Glutamatergic neuron (in vitro differentiated cells): ENCODE results near the gene SENP8. TPM values are rescaled to one million over a fixed set of nuclear protein-coding genes. Genes with fewer than 3 reads are reported as not detected.

Experiments used
- DNase-seq: peaks from one replicate; pipeline ENCODE4 v3.0.0; 2022
- H3K27ac Mint-ChIP-seq: one replicate; pipeline ENCODE4 v1.8.0; 2020; ENCODE audit warnings: mild to moderate bottlenecking, mixed read lengths, inconsistent platforms; ENCODE audit not compliant: unreplicated experiment
- H3K27me3 Mint-ChIP-seq: one replicate; pipeline ENCODE4 v1.8.0; 2020; ENCODE audit warnings: mild to moderate bottlenecking, moderate library complexity, mixed read lengths, inconsistent platforms; ENCODE audit not compliant: unreplicated experiment
- H3K36me3 Mint-ChIP-seq: one replicate; pipeline ENCODE4 v1.8.0; 2020; ENCODE audit warnings: mild to moderate bottlenecking, mixed read lengths, inconsistent platforms; ENCODE audit not compliant: unreplicated experiment
- H3K4me1 Mint-ChIP-seq: one replicate; pipeline ENCODE4 v1.8.0; 2020; ENCODE audit warnings: mild to moderate bottlenecking, low read depth, mixed read lengths, inconsistent platforms; ENCODE audit not compliant: unreplicated experiment
- H3K4me3 Mint-ChIP-seq: one replicate; pipeline ENCODE4 v1.8.0; 2020; ENCODE audit warnings: mild to moderate bottlenecking, mixed read lengths, inconsistent platforms; ENCODE audit not compliant: unreplicated experiment
- H3K9me3 Mint-ChIP-seq: one replicate; pipeline ENCODE4 v1.8.0; 2020; ENCODE audit warnings: mild to moderate bottlenecking, moderate library complexity, mixed read lengths, inconsistent platforms; ENCODE audit not compliant: unreplicated experiment
- total RNA-seq: library from RNA; stranded (reverse); fragmentation: NEBNext Ultra II Directional; extraction: Animal tissue kit (Norgen Biotek cat#: 25700); gene quantifications from one replicate; pipeline ENCODE4 v1.2.1, GENCODE V29; 2021; ENCODE audit not compliant: unreplicated experiment
- TF ChIP-seq, protein P1 (sequence below): fragments of 200-600 bp; sonication (generic); IDR thresholded peaks from one replicate; pipeline ENCODE4 v1.5.0; 2021; ENCODE audit not compliant: partially characterized antibody, unreplicated experiment

SENP8 gene
- total RNA-seq, 1 donor from 2014 or later, result 6.3 TPM

DNA sequence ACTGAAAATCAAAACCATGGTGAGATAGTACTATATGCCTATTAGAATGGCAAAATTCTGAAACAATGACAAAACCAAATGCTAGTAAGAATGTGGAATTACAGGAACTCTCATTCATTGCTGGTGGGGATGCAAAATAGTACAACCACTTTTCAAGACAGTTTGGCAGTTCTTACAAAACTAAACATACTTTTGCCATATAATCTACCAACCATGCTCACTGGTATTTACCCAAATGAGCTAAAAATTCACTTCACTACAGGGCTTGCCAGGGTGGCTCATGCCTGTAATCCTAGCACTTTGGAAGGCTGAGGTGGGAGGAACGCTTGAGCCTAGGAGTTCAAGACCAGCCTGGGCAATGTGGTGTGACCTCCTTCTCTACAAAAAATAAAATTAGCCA lies 40.3 kb upstream of the SENP8 start:
- Mint-ChIP-seq H3K36me3 (no peaks in the 10 kb centered on the region), H3K27ac (no peak overlapping the region), H3K4me1 (no peaks in the 10 kb centered on the region), H3K27me3 (no peaks in the 10 kb centered on the region), H3K9me3 (peaks cover 2% of the 10 kb centered on the region), H3K4me3 (no peak overlapping the region)
- TF ChIP-seq, protein P1, sequence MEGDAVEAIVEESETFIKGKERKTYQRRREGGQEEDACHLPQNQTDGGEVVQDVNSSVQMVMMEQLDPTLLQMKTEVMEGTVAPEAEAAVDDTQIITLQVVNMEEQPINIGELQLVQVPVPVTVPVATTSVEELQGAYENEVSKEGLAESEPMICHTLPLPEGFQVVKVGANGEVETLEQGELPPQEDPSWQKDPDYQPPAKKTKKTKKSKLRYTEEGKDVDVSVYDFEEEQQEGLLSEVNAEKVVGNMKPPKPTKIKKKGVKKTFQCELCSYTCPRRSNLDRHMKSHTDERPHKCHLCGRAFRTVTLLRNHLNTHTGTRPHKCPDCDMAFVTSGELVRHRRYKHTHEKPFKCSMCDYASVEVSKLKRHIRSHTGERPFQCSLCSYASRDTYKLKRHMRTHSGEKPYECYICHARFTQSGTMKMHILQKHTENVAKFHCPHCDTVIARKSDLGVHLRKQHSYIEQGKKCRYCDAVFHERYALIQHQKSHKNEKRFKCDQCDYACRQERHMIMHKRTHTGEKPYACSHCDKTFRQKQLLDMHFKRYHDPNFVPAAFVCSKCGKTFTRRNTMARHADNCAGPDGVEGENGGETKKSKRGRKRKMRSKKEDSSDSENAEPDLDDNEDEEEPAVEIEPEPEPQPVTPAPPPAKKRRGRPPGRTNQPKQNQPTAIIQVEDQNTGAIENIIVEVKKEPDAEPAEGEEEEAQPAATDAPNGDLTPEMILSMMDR, result no peak
- no peak for DNase-seq

DNA sequence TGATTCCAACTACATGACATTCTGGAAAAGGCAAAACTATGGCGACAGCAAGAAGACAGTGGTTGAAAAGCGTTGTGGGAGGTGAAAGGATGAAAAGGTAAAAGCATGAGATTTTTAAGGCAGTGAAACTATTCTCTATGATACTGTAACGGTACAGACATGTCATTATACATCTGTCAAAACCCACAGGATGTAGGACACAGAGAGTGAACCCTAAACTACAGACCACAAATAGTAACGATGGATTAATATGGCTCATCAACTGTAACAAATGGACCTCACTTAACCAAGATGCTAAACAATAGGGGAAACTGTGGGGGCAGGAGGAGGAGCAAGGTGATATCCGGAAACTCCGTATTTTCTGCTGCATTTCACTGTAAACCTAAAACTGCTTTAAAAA lies 39.3 kb upstream of the SENP8 start:
- Mint-ChIP-seq H3K27me3 (no peaks in the 10 kb centered on the region), H3K9me3 (peaks cover 2% of the 10 kb centered on the region), H3K36me3 (peaks cover 5% of the 10 kb centered on the region), H3K4me1 (no peaks in the 10 kb centered on the region), H3K4me3 (no peak overlapping the region), H3K27ac (no peak overlapping the region)
- no peak for DNase-seq
- TF ChIP-seq, protein P1, result no peak

DNA sequence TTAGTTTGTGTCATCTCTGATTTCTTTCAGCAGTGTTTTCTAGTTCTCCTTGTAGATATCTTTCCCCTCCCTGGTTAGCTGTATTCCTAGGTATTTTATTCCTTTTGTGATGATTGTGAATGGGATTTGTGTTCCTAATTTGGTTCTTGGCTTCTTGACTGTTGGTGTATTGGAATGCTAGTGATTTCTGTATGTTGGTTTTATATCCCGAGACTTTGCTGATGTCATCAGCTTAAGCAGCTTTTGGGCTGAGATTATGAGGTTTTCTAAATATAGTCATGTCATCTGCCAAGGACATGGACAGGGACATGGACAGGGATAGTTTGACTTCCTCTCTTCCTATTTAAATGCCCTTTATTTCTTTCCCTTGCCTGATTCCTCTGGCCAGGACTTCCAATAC lies 36.0 kb upstream of the SENP8 start:
- Mint-ChIP-seq H3K9me3 (peaks cover 7% of the 10 kb centered on the region), H3K36me3 (peaks cover 21% of the 10 kb centered on the region), H3K4me1 (no peaks in the 10 kb centered on the region), H3K27me3 (no peaks in the 10 kb centered on the region), H3K27ac (no peak overlapping the region), H3K4me3 (no peak overlapping the region)
- TF ChIP-seq, protein P1, result no peak
- DNase-seq, result no peak

DNA sequence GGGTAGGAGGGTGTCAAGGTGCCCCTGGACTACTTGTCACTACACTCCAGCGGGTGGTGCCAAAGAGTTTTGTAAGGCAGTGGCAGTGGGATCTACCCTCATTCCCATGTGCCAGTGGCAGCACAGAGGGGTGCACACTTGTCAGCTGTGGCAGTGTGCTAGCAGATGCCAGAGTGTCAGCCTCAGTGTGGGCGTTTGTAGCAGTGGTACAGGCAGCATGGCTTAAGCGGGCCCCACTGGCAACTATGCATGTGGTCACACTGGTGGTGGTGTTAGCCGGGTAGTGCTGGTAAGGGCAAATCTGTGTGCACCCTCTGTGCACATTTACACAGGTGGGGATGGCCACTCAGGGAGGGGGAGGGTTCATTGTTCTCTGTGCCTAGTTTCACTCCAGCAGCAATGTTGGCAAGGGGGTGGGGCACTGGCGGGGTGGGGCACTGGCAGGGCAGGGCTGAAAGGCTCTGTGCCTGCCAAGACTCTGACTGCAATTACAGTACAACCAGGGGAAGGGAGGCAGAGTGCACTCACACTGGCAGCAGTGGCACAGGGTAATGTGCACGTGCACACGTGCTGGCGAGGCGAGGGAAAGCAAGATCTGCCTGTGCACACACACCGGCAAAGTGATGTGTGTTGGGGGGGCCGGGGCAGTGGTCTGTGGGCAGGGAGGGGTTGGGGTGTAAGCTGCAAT lies 32.0 kb upstream of the SENP8 start:
- Mint-ChIP-seq H3K27me3 (no peaks in the 10 kb centered on the region), H3K36me3 (peaks cover 21% of the 10 kb centered on the region), H3K4me3 (no peak overlapping the region), H3K9me3 (peaks cover 7% of the 10 kb centered on the region), H3K4me1 (peaks cover 3% of the 10 kb centered on the region), H3K27ac (no peak overlapping the region)
- DNase-seq, result no peak
- TF ChIP-seq, protein P1, result no peak

DNA sequence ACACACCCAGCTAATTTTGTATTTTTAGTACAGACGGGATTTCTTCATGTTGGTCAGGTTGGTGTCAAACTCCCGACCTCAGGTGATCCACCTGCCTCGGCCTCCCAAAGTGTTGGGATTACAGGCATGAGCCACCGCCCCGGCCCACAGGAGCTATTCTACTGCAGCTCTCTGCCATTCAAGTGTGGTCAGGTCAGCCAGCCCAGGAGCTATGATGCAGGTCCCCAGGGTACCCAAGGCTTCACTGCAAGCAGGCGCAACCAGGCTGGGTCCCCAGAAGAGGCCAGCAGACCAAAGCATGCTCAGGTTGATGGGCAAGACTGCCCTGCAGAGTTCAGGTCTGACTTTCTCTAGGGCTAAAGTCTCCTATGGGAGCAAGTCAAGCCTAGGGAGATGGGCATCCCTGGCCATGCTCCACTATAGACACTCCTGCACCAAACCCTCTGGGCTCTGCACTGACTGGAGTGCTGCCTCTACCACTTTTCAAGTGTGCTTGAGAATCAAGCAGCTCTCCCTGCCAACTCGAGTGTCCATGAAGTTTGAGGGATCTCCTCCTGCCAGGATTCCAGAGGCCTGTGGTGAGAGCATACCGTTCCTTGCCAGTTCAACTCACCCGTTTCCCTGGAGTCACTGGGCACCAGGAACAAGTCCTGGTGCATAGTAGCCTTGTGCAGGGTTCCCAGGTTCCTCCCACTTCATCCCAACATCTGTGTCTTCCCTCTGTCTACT lies 31.1 kb upstream of the SENP8 start:
- H3K27me3 Mint-ChIP-seq, result no peaks in the 10 kb centered on the region
- H3K9me3 Mint-ChIP-seq, result peaks cover 7% of the 10 kb centered on the region
- DNase-seq, result no peak
- TF ChIP-seq, protein P1, result no peak
- no peak overlapping the region for H3K4me3 Mint-ChIP-seq
- H3K27ac Mint-ChIP-seq, result no peak overlapping the region
- peaks cover 21% of the 10 kb centered on the region for H3K36me3 Mint-ChIP-seq
- H3K4me1 Mint-ChIP-seq, result peaks cover 3% of the 10 kb centered on the region
